Measurements from ENCODE around the gene CRACDL. TPM values are rescaled to one million over a fixed set of nuclear protein-coding genes. Genes with fewer than 3 reads are reported as not detected.

The CRACDL gene
- total and polyA plus RNA-seq, 12 donors = 1.2 to 7.9 (median 3.2) TPM

- peak; percentile 71 to 75 for DNase-seq
- peak overlapping the region; percentile 24 to 64 (median 57) for H3K4me3 ChIP-seq
- peak; percentile 78 to 88 (median 82) for ATAC-seq
- H3K4me1 ChIP-seq = peaks cover 6 to 75% (median 53%) of the 10 kb centered on the region in 9 donors
- H3K27ac ChIP-seq = peak overlapping the region; percentile 83 to 97 (median 94)
- 10 to 14% methylated on average over 94 to 117 of the region's 117 CpGs for WGBS, 2 donors
- H3K36me3 ChIP-seq = no peaks in the 10 kb centered on the region
- H3K27me3 ChIP-seq = peaks cover 0 to 17% (median 4%) of the 10 kb centered on the region in 7 donors
- TF ChIP-seq CTCF (IDR thresholded peaks at IDR 0.05) = peak; percentile 6 to 60 (median 37)
- intact Hi-C loops (cut with DNase I) = loop anchor here in 4 of 10 donors (1.0 to 5.0 kb wide), 4 partner anchors 64 to 170 kb away; partner anchors contain the start of gene MGAT4A (in 2 of the 4)
- no peaks in the 10 kb centered on the region for H3K9me3 ChIP-seq
Measured at GRCh38 chr2:98822301-98823164, 113.5 kb downstream of the CRACDL start.

- ATAC-seq (no peak), DNase-seq (no peak)
- peak overlapping the region in 9 of 10 donors; percentile 83 to 97 (median 94) for H3K27ac ChIP-seq
- H3K27me3 ChIP-seq = peaks cover 0 to 17% (median 4%) of the 10 kb centered on the region in 7 donors
- intact Hi-C loops (cut with DNase I) = loop anchor here in 4 of 10 donors (1.0 to 5.0 kb wide), 3 partner anchors 63 to 169 kb away; partner anchors contain the start of gene MGAT4A (in 2 of the 4)
- peak overlapping the region in 6 of 10 donors; percentile 15 to 64 (median 58) for H3K4me3 ChIP-seq
- 88 to 93% methylated on average over 38 of the region's 38 CpGs for WGBS, 2 donors
- no peaks in the 10 kb centered on the region for H3K36me3 ChIP-seq
- no peaks in the 10 kb centered on the region for H3K9me3 ChIP-seq
- TF ChIP-seq CTCF (IDR thresholded peaks at IDR 0.05) = no peak
- peaks cover 6 to 75% (median 53%) of the 10 kb centered on the region in 9 donors for H3K4me1 ChIP-seq
Measured at GRCh38 chr2:98821629-98822135, 114.3 kb downstream of the CRACDL start.

GRCh38 chr2:98819231-98819766, 116.7 kb downstream of the CRACDL start:
- H3K27me3 ChIP-seq = peaks cover 0 to 17% (median 4%) of the 10 kb centered on the region in 7 donors
- 21 to 24% methylated on average over 5 of the region's 5 CpGs for WGBS, 2 donors
- ATAC-seq (peak in 3 of 8 donors; percentile 8 to 33 (median 10)), DNase-seq (no peak)
- intact Hi-C loops (cut with DNase I) = no loop called here
- H3K4me3 ChIP-seq = peak overlapping the region in 1 of 10 donors; percentile 1
- H3K9me3 ChIP-seq = no peaks in the 10 kb centered on the region
- H3K36me3 ChIP-seq = no peaks in the 10 kb centered on the region
- H3K4me1 ChIP-seq = peaks cover 6 to 59% (median 33%) of the 10 kb centered on the region in 9 donors
- TF ChIP-seq CTCF (IDR thresholded peaks at IDR 0.05) = no peak
- peak overlapping the region in 5 of 10 donors; percentile 28 to 96 (median 94) for H3K27ac ChIP-seq

GRCh38 chr2:98818164-98818563, 117.9 kb downstream of the CRACDL start:
- H3K4me1 ChIP-seq = peaks cover 3 to 48% (median 22%) of the 10 kb centered on the region in 9 donors
- H3K27ac ChIP-seq = no peak overlapping the region
- ATAC-seq (no peak), DNase-seq (no peak)
- WGBS, 2 donors = 72 to 75% methylated on average over 5 of the region's 5 CpGs
- no peaks in the 10 kb centered on the region for H3K36me3 ChIP-seq
- intact Hi-C loops (cut with DNase I) = no loop called here
- peaks cover 0 to 16% (median 4%) of the 10 kb centered on the region in 7 donors for H3K27me3 ChIP-seq
- no peak for TF ChIP-seq CTCF (IDR thresholded peaks at IDR 0.05)
- no peak overlapping the region for H3K4me3 ChIP-seq
- no peaks in the 10 kb centered on the region for H3K9me3 ChIP-seq

Data from heart right ventricle (tissue), 16 donors.